ENCODE measurements around the gene SEC62.

DNA sequence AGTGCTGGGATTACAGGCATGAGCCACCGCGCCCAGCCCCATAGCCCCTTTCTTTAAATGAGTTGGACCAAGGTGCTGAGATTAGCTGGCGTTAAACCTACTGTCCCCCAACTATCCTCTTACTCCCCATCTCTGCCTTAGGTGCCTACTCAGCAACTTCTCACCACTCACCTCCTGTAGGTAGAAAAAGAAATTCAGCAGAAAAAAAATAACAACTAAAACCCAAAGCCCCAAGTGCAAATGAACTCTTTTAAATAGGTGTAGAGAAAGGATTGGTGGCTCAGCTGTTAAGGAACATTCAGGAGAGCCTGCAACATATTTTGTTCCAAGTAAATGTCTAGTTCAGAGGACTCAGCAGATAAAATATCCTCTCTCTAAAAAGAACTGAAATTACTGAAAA, 35.8 kb upstream of the SEC62 start:
- TF ChIP-seq EZH2 (IDR thresholded peaks at IDR 0.05; ENCODE audit: borderline replicate concordance) (no peak), EZH2phosphoT487 (IDR thresholded peaks at IDR 0.05; ENCODE audit: low read depth, severe bottlenecking, unreplicated experiment) (no peak)
